ENCODE measurements around the gene TNFRSF8. TPM values are rescaled to one million over a fixed set of nuclear protein-coding genes. Genes with fewer than 3 reads are reported as not detected.
"Not testable (repeated sequence)": the region's sequence is repeated elsewhere in the genome, so short reads cannot be mapped to it uniquely, and the experiment has no call there.

Gene TNFRSF8
- total and polyA plus RNA-seq, 9 donors: 0.17 to 10.9 (median 0.45) TPM

DNA sequence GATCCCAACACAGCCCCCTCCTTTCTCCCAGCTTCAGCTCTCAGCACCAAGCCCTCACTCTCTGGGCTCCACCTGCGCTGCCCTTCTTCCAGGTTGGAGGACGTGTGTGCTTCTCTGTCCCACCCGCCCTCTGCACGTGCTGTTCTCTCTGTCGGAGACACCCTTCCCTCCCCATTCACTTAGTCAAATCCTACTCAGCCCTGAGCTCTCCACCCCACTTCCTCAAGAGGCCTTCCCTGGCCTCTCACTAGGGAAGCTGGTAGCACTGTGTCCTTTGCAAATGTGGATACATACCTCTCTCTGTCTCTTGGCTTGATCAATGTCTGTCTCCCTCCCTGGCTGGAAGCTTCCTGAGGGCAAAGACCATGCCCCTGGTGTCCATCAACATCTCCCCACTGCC lies 43.0 kb downstream of the TNFRSF8 start:
- no peaks in the 10 kb centered on the region for H3K9me3 ChIP-seq
- WGBS, 3 donors: 72 to 78% (median 76%) methylated on average over 5 of the region's 5 CpGs
- DNase-seq: no peak
- H3K4me1 ChIP-seq (ENCODE audit: insufficient read depth): no peaks in the 10 kb centered on the region
- no peaks in the 10 kb centered on the region for H3K36me3 ChIP-seq
- H3K27ac ChIP-seq: no peak overlapping the region
- no peaks in the 10 kb centered on the region for H3K27me3 ChIP-seq
- H3K4me3 ChIP-seq: no peak overlapping the region
- intact Hi-C loops (cut with DNase I): no loop called here
- TF ChIP-seq, protein P1, sequence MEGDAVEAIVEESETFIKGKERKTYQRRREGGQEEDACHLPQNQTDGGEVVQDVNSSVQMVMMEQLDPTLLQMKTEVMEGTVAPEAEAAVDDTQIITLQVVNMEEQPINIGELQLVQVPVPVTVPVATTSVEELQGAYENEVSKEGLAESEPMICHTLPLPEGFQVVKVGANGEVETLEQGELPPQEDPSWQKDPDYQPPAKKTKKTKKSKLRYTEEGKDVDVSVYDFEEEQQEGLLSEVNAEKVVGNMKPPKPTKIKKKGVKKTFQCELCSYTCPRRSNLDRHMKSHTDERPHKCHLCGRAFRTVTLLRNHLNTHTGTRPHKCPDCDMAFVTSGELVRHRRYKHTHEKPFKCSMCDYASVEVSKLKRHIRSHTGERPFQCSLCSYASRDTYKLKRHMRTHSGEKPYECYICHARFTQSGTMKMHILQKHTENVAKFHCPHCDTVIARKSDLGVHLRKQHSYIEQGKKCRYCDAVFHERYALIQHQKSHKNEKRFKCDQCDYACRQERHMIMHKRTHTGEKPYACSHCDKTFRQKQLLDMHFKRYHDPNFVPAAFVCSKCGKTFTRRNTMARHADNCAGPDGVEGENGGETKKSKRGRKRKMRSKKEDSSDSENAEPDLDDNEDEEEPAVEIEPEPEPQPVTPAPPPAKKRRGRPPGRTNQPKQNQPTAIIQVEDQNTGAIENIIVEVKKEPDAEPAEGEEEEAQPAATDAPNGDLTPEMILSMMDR (IDR thresholded peaks at IDR 0.05): no peak
- TF ChIP-seq POLR2A (IDR thresholded peaks at IDR 0.05) (no peak), EP300 (IDR thresholded peaks at IDR 0.05) (no peak)

DNA sequence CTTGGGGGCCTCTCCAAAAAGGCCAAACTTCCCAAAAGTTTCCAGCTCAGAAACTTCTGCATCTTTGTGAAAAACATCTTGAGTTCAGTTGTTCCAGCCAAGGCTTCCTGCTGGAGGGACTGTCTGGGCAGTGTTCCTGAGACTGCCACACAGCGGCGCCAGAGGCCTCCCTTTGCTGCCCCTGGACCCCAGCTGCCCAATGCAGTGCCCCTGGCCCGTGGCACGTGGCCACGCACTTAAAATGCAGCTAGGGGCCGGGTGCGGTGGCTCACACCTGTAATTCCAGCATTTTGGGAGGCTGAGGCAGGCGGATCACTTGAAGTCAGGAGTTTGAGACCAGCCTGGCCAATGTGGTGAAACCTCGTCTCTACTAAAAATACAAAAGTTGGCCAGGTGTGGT lies 43.8 kb downstream of the TNFRSF8 start:
- H3K9me3 ChIP-seq; H3K27me3 ChIP-seq; intact Hi-C loops (cut with DNase I); H3K4me3 ChIP-seq; H3K27ac ChIP-seq; H3K36me3 ChIP-seq; DNase-seq; H3K4me1 ChIP-seq (ENCODE audit: insufficient read depth): not testable (repeated sequence)
- 73 to 80% (median 75%) methylated on average over 9 of the region's 9 CpGs for WGBS, 3 donors

DNA sequence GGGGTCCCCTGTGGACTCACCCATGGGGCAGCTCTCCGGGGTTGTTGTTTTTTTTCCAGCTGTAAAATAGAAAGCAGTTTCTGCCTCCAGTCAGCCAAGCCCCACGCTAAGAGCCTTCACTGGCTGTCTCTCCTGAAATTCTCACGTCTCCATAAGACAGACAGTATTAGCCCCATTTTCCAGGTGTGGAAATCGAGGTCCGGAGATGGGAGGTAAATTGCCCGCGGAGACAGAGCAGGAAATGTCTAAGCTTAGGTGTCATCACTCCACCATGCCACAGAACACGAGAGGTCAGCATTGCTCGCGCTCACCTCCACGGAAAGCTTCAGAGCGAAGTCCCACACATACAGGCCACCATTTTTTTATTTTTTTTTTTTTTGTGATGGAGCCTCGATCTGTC lies 44.6 kb downstream of the TNFRSF8 start:
- no peaks in the 10 kb centered on the region for H3K36me3 ChIP-seq
- TF ChIP-seq POLR2A (IDR thresholded peaks at IDR 0.05) (no peak), EP300 (IDR thresholded peaks at IDR 0.05) (no peak)
- TF ChIP-seq, protein P1 (IDR thresholded peaks at IDR 0.05): no peak
- no peaks in the 10 kb centered on the region for H3K9me3 ChIP-seq
- DNase-seq: no peak
- 72 to 82% (median 80%) methylated on average over 13 of the region's 13 CpGs for WGBS, 3 donors
- no peak overlapping the region for H3K27ac ChIP-seq
- no peak overlapping the region for H3K4me3 ChIP-seq
- no peaks in the 10 kb centered on the region for H3K27me3 ChIP-seq
- no peaks in the 10 kb centered on the region for H3K4me1 ChIP-seq (ENCODE audit: insufficient read depth)
- intact Hi-C loops (cut with DNase I): no loop called here

GRCh38 chr1:12109901-12110300 lies 46.8 kb downstream of the TNFRSF8 start:
- H3K27ac ChIP-seq: no peak overlapping the region
- intact Hi-C loops (cut with DNase I): no loop called here
- H3K27me3 ChIP-seq: no peaks in the 10 kb centered on the region
- WGBS, 3 donors: 92 to 97% (median 95%) methylated on average over 10 of the region's 10 CpGs
- H3K36me3 ChIP-seq: no peaks in the 10 kb centered on the region
- no peak for DNase-seq
- no peaks in the 10 kb centered on the region for H3K9me3 ChIP-seq
- TF ChIP-seq POLR2A (IDR thresholded peaks at IDR 0.05) (no peak), EP300 (IDR thresholded peaks at IDR 0.05) (no peak)
- TF ChIP-seq, protein P1 (IDR thresholded peaks at IDR 0.05): no peak
- no peaks in the 10 kb centered on the region for H3K4me1 ChIP-seq (ENCODE audit: insufficient read depth)
- no peak overlapping the region for H3K4me3 ChIP-seq

DNA sequence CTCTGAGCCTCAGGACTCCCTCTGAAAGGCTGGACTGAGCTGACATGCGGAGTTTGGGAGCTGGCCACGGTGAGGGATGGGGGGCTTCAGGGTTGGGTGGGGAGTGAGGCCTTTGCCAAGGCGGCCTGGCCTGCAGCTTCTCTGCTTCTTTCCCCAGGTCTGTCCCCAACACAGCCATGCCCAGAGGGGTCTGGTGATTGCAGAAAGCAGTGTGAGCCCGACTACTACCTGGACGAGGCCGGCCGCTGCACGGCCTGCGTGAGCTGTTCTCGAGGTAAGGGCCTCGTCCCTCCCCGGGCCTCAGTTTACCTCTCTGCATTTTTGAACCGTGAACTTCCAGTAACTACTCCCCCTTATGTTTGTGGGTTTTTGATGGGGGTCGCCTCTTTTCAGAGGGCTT lies 48.6 kb downstream of the TNFRSF8 start:
- H3K27me3 ChIP-seq: no peaks in the 10 kb centered on the region
- intact Hi-C loops (cut with DNase I): no loop called here
- no peaks in the 10 kb centered on the region for H3K36me3 ChIP-seq
- H3K4me1 ChIP-seq (ENCODE audit: insufficient read depth): no peaks in the 10 kb centered on the region
- no peak overlapping the region for H3K4me3 ChIP-seq
- H3K9me3 ChIP-seq: no peaks in the 10 kb centered on the region
- TF ChIP-seq POLR2A (IDR thresholded peaks at IDR 0.05): no peak
- H3K27ac ChIP-seq: no peak overlapping the region
- WGBS, 3 donors: 89 to 91% (median 90%) methylated on average over 14 of the region's 14 CpGs
- DNase-seq: no peak

DNA sequence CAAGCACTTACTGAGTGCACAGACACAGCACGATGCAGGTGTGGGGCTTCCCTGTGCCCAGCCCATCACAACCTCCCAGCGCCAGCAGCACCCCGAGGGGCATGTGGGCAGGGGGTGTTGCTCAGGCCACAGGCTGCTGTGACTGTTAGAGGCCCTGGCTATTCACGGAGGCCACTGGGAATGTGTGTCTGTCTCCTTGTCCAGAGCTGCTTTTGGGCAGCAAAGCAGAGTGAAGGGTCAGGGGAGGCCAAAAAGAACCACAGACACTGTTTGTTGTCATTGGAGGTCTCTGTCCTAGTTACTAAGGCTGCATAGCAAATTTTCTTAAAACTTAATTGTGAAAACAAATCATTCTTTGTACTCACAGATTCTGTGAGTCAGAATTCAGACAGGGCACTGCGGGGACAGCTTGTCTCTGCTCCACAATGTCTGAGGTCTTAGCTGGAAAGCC lies 49.6 kb downstream of the TNFRSF8 start:
- 75 to 80% (median 78%) methylated on average over 5 of the region's 5 CpGs for WGBS, 3 donors
- Histone ChIP-seq H3K4me1 (ENCODE audit: insufficient read depth) (no peaks in the 10 kb centered on the region), H3K36me3 (no peaks in the 10 kb centered on the region), H3K27ac (no peak overlapping the region), H3K4me3 (no peak overlapping the region), H3K27me3 (no peaks in the 10 kb centered on the region), H3K9me3 (no peaks in the 10 kb centered on the region)
- DNase-seq: no peak
- intact Hi-C loops (cut with DNase I): no loop called here
- TF ChIP-seq EP300 (IDR thresholded peaks at IDR 0.05) (no peak), POLR2A (IDR thresholded peaks at IDR 0.05) (no peak)
- TF ChIP-seq, protein P1 (IDR thresholded peaks at IDR 0.05): no peak
